Stomach (tissue), 4 donors: ENCODE data around the gene KLHL22.

Source experiments
- EP300 ChIP-seq: sonication (generic); formaldehyde crosslinking; IDR thresholded peaks from one replicate; pipeline ENCODE4 v1.6.1; 2017; ENCODE audit warnings: antibody characterized with exemption
- POLR2A ChIP-seq, 4 donors: fragments of 450-650 bp; IDR thresholded peaks; one replicate each; pipeline ENCODE4 v1.6.1; 2016; ENCODE audit warnings: antibody characterized with exemption in 4 of 4, control low read depth in 2 of 4, mild to moderate bottlenecking in 1 of 4, moderate library complexity in 1 of 4
- POLR2AphosphoS5 ChIP-seq, 3 donors: sonication (generic); formaldehyde crosslinking; IDR thresholded peaks; one replicate each; pipeline ENCODE4 v1.6.1; 2016; ENCODE audit warnings: antibody characterized with exemption in 3 of 3
- TF ChIP-seq, protein P1 (sequence below), 7 experiments: fragments of 450-650 bp in 4 of 7; fragments of 200-600 bp in 3 of 7; sonication (generic) in 3 of 7; IDR thresholded peaks; one replicate each; pipeline ENCODE4 v1.5.1; 2016 to 2019; ENCODE audit warnings: antibody characterized with exemption in 7 of 7, control low read depth in 2 of 7, mild to moderate bottlenecking in 1 of 7

DNA sequence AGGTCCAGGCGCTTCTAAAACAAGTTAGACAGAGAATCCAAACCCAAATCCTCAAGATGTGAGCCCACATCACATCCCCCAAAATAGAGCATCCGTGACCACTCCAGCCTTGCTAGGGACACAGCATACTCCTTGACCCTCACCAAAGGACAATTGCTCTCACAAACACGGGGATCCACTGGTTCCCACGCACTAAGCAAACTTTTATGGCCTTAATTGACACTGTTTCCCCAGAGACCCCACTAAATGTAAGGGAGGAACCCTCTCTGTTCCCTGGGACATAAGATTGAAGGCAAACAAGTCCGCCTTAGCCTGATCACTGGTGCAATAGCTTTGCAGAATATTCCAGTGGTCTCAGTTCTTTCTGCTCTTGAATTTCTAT is 81.5 kb downstream of the KLHL22 start:
- TF ChIP-seq POLR2AphosphoS5 (IDR thresholded peaks at IDR 0.05) (no peak), POLR2A (IDR thresholded peaks at IDR 0.05) (no peak), EP300 (no peak)
- TF ChIP-seq, protein P1, sequence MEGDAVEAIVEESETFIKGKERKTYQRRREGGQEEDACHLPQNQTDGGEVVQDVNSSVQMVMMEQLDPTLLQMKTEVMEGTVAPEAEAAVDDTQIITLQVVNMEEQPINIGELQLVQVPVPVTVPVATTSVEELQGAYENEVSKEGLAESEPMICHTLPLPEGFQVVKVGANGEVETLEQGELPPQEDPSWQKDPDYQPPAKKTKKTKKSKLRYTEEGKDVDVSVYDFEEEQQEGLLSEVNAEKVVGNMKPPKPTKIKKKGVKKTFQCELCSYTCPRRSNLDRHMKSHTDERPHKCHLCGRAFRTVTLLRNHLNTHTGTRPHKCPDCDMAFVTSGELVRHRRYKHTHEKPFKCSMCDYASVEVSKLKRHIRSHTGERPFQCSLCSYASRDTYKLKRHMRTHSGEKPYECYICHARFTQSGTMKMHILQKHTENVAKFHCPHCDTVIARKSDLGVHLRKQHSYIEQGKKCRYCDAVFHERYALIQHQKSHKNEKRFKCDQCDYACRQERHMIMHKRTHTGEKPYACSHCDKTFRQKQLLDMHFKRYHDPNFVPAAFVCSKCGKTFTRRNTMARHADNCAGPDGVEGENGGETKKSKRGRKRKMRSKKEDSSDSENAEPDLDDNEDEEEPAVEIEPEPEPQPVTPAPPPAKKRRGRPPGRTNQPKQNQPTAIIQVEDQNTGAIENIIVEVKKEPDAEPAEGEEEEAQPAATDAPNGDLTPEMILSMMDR (IDR thresholded peaks at IDR 0.05): no peak
